Gastrocnemius medialis (tissue), 4 donors: ENCODE results near the gene FNDC11. TPM values are rescaled to one million over a fixed set of nuclear protein-coding genes. Genes with fewer than 3 reads are reported as not detected.

Source experiments
- ATAC-seq, 2 donors: fragments of 150-250 bp; one replicate each; pipeline ENCODE4 v1.9.1; 2016
- DNase-seq, 2 donors: peaks; one replicate each; pipeline ENCODE4 v3.0.0-alpha.2; 2019
- H3K27ac ChIP-seq, 4 donors: fragments of 200-600 bp; sonication (generic); 1 replicate in 1 of 4; 2 replicates in 3 of 4; pipeline ENCODE4 v1.5.1; 2016 to 2018; ENCODE audit warnings: mild to moderate bottlenecking in 2 of 4, moderate library complexity in 1 of 4
- H3K27me3 ChIP-seq, 3 donors: fragments of 200-600 bp; sonication (generic) in 2 of 3; 1 replicate in 1 of 3; 2 replicates in 2 of 3; pipeline versions ENCODE4 v1.5.1 to v1.6.0; 2016 to 2019; ENCODE audit warnings: mild to moderate bottlenecking in 1 of 3, moderate library complexity in 1 of 3
- H3K36me3 ChIP-seq, 2 donors: fragments of 200-600 bp; sonication (generic) in 1 of 2; one replicate each; pipeline ENCODE4 v1.5.1; 2017 to 2018
- H3K4me1 ChIP-seq, 2 donors: fragments of 200-600 bp; sonication (generic) in 1 of 2; one replicate each; pipeline ENCODE4 v1.5.1; 2016 to 2017; ENCODE audit warnings: mild to moderate bottlenecking in 2 of 2
- H3K4me3 ChIP-seq, 4 donors: fragments of 200-600 bp; sonication (generic) in 3 of 4; 1 replicate in 1 of 4; 2 replicates in 3 of 4; pipeline ENCODE4 v1.5.1; 2016 to 2019; ENCODE audit warnings: mild to moderate bottlenecking in 2 of 4
- H3K9me3 ChIP-seq, 3 donors: fragments of 200-600 bp; sonication (generic) in 2 of 3; 1 replicate in 1 of 3; 2 replicates in 2 of 3; pipeline ENCODE4 v1.5.1; 2016 to 2019
- CTCF ChIP-seq, 5 experiments: fragments of 450-650 bp in 3 of 5; fragments of 200-600 bp in 2 of 5; sonication (generic) in 2 of 5; IDR thresholded peaks in 4 of 5; conservative IDR thresholded peaks in 1 of 5; 1 replicate in 4 of 5; 2 replicates in 1 of 5; pipeline ENCODE4 v1.5.1; 2016 to 2019; ENCODE audit warnings: antibody characterized with exemption in 5 of 5, mild to moderate bottlenecking in 3 of 5, moderate library complexity in 3 of 5
- POLR2A ChIP-seq, 2 donors: fragments of 450-650 bp; IDR thresholded peaks; one replicate each; pipeline ENCODE4 v1.6.1; 2017; ENCODE audit warnings: antibody characterized with exemption in 2 of 2, mild to moderate bottlenecking in 2 of 2, moderate library complexity in 2 of 2
- in situ Hi-C, 4 donors: fragments of 200-750 bp; cut with MboI; loops; one replicate each; pipeline versions ENCODE4 v1.15.0 to v1.8.0; 2017; ENCODE audit warnings: low sequenced_read_pairs in 4 of 4
- intact Hi-C: fragments of 100-400 bp; cut with DNase I; formaldehyde crosslinking; loops from one replicate; pipeline ENCODE4 v1.15.1; 2023; ENCODE audit warnings: low total_unique reads
- total RNA-seq, 4 donors: library from RNA; depleted of rRNA; stranded (reverse); fragments of >200 nt; gene quantifications; one replicate each; pipeline versions ENCODE4 v1.1.0 to v1.2.3, GENCODE V29; 2016

Gene FNDC11
- total RNA-seq, 4 donors from 2014 or later = 0.13 TPM; not detected in 3

GRCh38 chr20:63574829-63575743 is 21.1 kb downstream of the FNDC11 start:
- no peak overlapping the region for H3K4me3 ChIP-seq
- intact Hi-C loops = no loop called here
- ATAC-seq = no peak

GRCh38 chr20:63576311-63576710 is 22.4 kb downstream of the FNDC11 start:
- Histone ChIP-seq H3K4me3 (no peak overlapping the region), H3K36me3 (no peaks in the 10 kb centered on the region), H3K27ac (no peak overlapping the region), H3K4me1 (peaks cover 8 to 19% of the 10 kb centered on the region in 2 donors), H3K27me3 (peaks cover 3 to 12% (median 10%) of the 10 kb centered on the region in 3 donors), H3K9me3 (no peaks in the 10 kb centered on the region)
- no peak for DNase-seq
- intact Hi-C loops = no loop called here
- TF ChIP-seq POLR2A (IDR thresholded peaks at IDR 0.05) = no peak
- no peak for TF ChIP-seq CTCF (IDR thresholded peaks at IDR 0.05 in 4 of 5, conservative IDR thresholded peaks at IDR 0.05 in 1 of 5)
- in situ Hi-C loops = no loop called here
- ATAC-seq = no peak

More at GRCh38 chr20:63574829-63575743, 21.1 kb downstream of the FNDC11 start:
- H3K27ac ChIP-seq = peak overlapping the region in 2 of 4 donors; percentile 72 to 73
- peaks cover 3 to 12% (median 10%) of the 10 kb centered on the region in 3 donors for H3K27me3 ChIP-seq
- in situ Hi-C loops = no loop called here
- H3K36me3 ChIP-seq = no peaks in the 10 kb centered on the region
- H3K9me3 ChIP-seq = no peaks in the 10 kb centered on the region
- DNase-seq = no peak
- H3K4me1 ChIP-seq = peaks cover 8 to 19% of the 10 kb centered on the region in 2 donors
- TF ChIP-seq CTCF (IDR thresholded peaks at IDR 0.05 in 4 of 5, conservative IDR thresholded peaks at IDR 0.05 in 1 of 5) (no peak), POLR2A (IDR thresholded peaks at IDR 0.05) (no peak)

- Histone ChIP-seq H3K4me3 (peak overlapping the region in 1 of 4 donors; percentile 25), H3K27ac (peak overlapping the region in 2 of 4 donors; percentile 14), H3K4me1 (peaks cover 8 to 19% of the 10 kb centered on the region in 2 donors), H3K27me3 (peaks cover 3 to 12% (median 9%) of the 10 kb centered on the region in 3 donors), H3K36me3 (no peaks in the 10 kb centered on the region), H3K9me3 (no peaks in the 10 kb centered on the region)
- ATAC-seq (peak; percentile 57 to 66), DNase-seq (peak; percentile 22 to 61)
- intact Hi-C loops (no loop called here), in situ Hi-C loops (no loop called here)
- TF ChIP-seq POLR2A (IDR thresholded peaks at IDR 0.05) = no peak
- TF ChIP-seq CTCF (IDR thresholded peaks at IDR 0.05 in 4 of 5, conservative IDR thresholded peaks at IDR 0.05 in 1 of 5) = no peak
Measured at GRCh38 chr20:63577317-63577894, 23.4 kb downstream of the FNDC11 start.

- no peak for DNase-seq
- Histone ChIP-seq H3K27ac (no peak overlapping the region), H3K27me3 (peaks cover 0 to 4% (median 2%) of the 10 kb centered on the region in 3 donors), H3K4me1 (peaks cover 8 to 16% of the 10 kb centered on the region in 2 donors), H3K36me3 (no peaks in the 10 kb centered on the region), H3K9me3 (no peaks in the 10 kb centered on the region), H3K4me3 (no peak overlapping the region)
- TF ChIP-seq CTCF (IDR thresholded peaks at IDR 0.05 in 4 of 5, conservative IDR thresholded peaks at IDR 0.05 in 1 of 5) = no peak
- no peak for TF ChIP-seq POLR2A (IDR thresholded peaks at IDR 0.05)
- in situ Hi-C loops = no loop called here
- intact Hi-C loops = no loop called here
- ATAC-seq = no peak
Measured at GRCh38 chr20:63578224-63579016, 24.5 kb downstream of the FNDC11 start.
